GM23338 (cell line): ENCODE results near the gene KDM4C. TPM values are rescaled to one million over a fixed set of nuclear protein-coding genes. Genes with fewer than 3 reads are reported as not detected.

Experiments used
- ATAC-seq: fragments of 200-7000 bp; cut with Tn5 transposase; 3 replicates; pipeline ENCODE4 v1.9.1; 2020
- DNase-seq: peaks from one replicate; pipeline ENCODE4 v3.0.0-alpha.2; 2015; ENCODE audit warnings: low spot score
- H2AFZ ChIP-seq: fragments of 200-600 bp; sonication (generic); 2 replicates; pipeline ENCODE4 v1.8.0; 2016; ENCODE audit warnings: antibody characterized with exemption, mild to moderate bottlenecking, moderate library complexity
- H3F3A ChIP-seq: fragments of 200-600 bp; sonication (generic); replicated peaks from 2 replicates; pipeline ENCODE4 v1.8.0; 2017; ENCODE audit warnings: antibody characterized with exemption, mixed run types, low read depth
- H3K27ac ChIP-seq: fragments of 200-600 bp; sonication (generic); 2 replicates; pipeline ENCODE4 v1.6.1; 2016; ENCODE audit warnings: low read depth
- H3K27me3 ChIP-seq: fragments of 200-600 bp; sonication (generic); 2 replicates; pipeline ENCODE4 v1.8.0; 2016; ENCODE audit warnings: mild to moderate bottlenecking, mixed run types, moderate library complexity; ENCODE audit not compliant: insufficient read depth
- H3K36me3 ChIP-seq: fragments of 200-600 bp; sonication (generic); 2 replicates; pipeline ENCODE4 v1.8.0; 2016; ENCODE audit warnings: mild to moderate bottlenecking; ENCODE audit not compliant: insufficient read depth
- H3K4me1 ChIP-seq: fragments of 200-600 bp; sonication (generic); 2 replicates; pipeline ENCODE4 v1.8.0; 2016; ENCODE audit warnings: mild to moderate bottlenecking, moderate library complexity; ENCODE audit not compliant: insufficient read depth
- H3K4me2 ChIP-seq: fragments of 200-600 bp; sonication (generic); 2 replicates; pipeline ENCODE4 v1.7.1; 2017; ENCODE audit warnings: mixed run types
- H3K4me3 ChIP-seq: fragments of 200-600 bp; sonication (generic); 2 replicates; pipeline ENCODE4 v1.6.1; 2016; ENCODE audit warnings: mixed run types
- H3K79me2 ChIP-seq: fragments of 200-600 bp; sonication (generic); replicated peaks from 2 replicates; pipeline ENCODE4 v1.8.0; 2017; ENCODE audit warnings: mild to moderate bottlenecking; ENCODE audit not compliant: insufficient read depth
- H3K9me2 ChIP-seq: fragments of 200-600 bp; sonication (generic); 2 replicates; pipeline ENCODE4 v1.8.0; 2017; ENCODE audit not compliant: insufficient read depth
- H4K20me1 ChIP-seq: fragments of 200-600 bp; sonication (generic); replicated peaks from 2 replicates; pipeline ENCODE4 v1.8.0; 2017; ENCODE audit warnings: mild to moderate bottlenecking; ENCODE audit not compliant: insufficient read depth
- H3K27ac Mint-ChIP-seq: 2 replicates; pipeline ENCODE4 v1.8.0; 2020; ENCODE audit warnings: inconsistent platforms, mild to moderate bottlenecking, moderate library complexity, mixed read lengths
- H3K27me3 Mint-ChIP-seq: 3 replicates; pipeline ENCODE4 v1.8.0; 2022; ENCODE audit warnings: low read depth, mild to moderate bottlenecking, moderate library complexity, mixed read lengths, inconsistent platforms; ENCODE audit not compliant: insufficient read depth, poor library complexity
- H3K36me3 Mint-ChIP-seq: 3 replicates; pipeline ENCODE4 v1.8.0; 2021; ENCODE audit warnings: low read depth, mild to moderate bottlenecking, inconsistent platforms, moderate library complexity, mixed read lengths
- H3K4me1 Mint-ChIP-seq: 3 replicates; pipeline ENCODE4 v1.8.0; 2020; ENCODE audit warnings: mild to moderate bottlenecking, inconsistent platforms, mixed read lengths
- H3K4me3 Mint-ChIP-seq: 3 replicates; pipeline ENCODE4 v1.8.0; 2021; ENCODE audit warnings: moderate library complexity, mild to moderate bottlenecking, inconsistent platforms, mixed read lengths
- H3K9me3 Mint-ChIP-seq: 3 replicates; pipeline ENCODE4 v1.8.0; 2020; ENCODE audit warnings: moderate library complexity, mild to moderate bottlenecking, inconsistent platforms, mixed read lengths
- EZH2 ChIP-seq: fragments of 200-600 bp; sonication (generic); IDR thresholded peaks from one replicate; pipeline ENCODE4 v1.8.0; 2017; ENCODE audit warnings: antibody characterized with exemption, mild to moderate bottlenecking, low read depth; ENCODE audit not compliant: unreplicated experiment
- EZH2phosphoT487 ChIP-seq: fragments of 200-600 bp; sonication (generic); IDR thresholded peaks from one replicate; pipeline ENCODE4 v1.8.1; 2018; ENCODE audit warnings: antibody characterized with exemption; ENCODE audit not compliant: unreplicated experiment
- JUNB ChIP-seq: IDR thresholded peaks from one replicate; pipeline ENCODE4 v1.6.1; 2016; ENCODE audit warnings: antibody characterized with exemption; ENCODE audit not compliant: unreplicated experiment
- NANOG ChIP-seq: IDR thresholded peaks from 2 replicates; pipeline ENCODE4 v1.6.1; 2016; ENCODE audit warnings: antibody characterized with exemption, borderline replicate concordance
- POLR2AphosphoS5 ChIP-seq: IDR thresholded peaks from 2 replicates; pipeline ENCODE4 v1.6.1; 2016; ENCODE audit warnings: antibody characterized with exemption, low read depth
- ZNF114 ChIP-seq: fragments of 250-450 bp; sonication (Bioruptor Pico); IDR thresholded peaks from 2 replicates; pipeline ENCODE4 v1.5.0; 2020; ENCODE audit warnings: mild to moderate bottlenecking, moderate library complexity
- polyA plus RNA-seq: library from polyadenylated mRNA; unstranded; fragments of >200 nt; fragmentation: Nextera tagmentation; extraction: Ambion mirVana; gene quantifications from 2 replicates; pipeline ENCODE4 v1.2.1, GENCODE V29; 2016
- total RNA-seq: library from RNA; depleted of rRNA; stranded (reverse); fragments of >200 nt; shearing (Covaris generic); gene quantifications from 2 replicates; pipeline ENCODE4 v1.2.3, GENCODE V29; 2014
- TF ChIP-seq, protein P1 (sequence below), 2 experiments: fragments of 200-600 bp in 1 of 2; sonication (generic) in 1 of 2; conservative IDR thresholded peaks; 2 replicates each; pipeline versions ENCODE4 v1.5.1 to v1.6.1; 2016 to 2017; ENCODE audit warnings: antibody characterized with exemption in 2 of 2, low read depth in 2 of 2, mild to moderate bottlenecking in 2 of 2, moderate library complexity in 1 of 2
- TF ChIP-seq, protein P2 (sequence below): IDR thresholded peaks from one replicate; pipeline ENCODE4 v1.6.1; 2018; ENCODE audit warnings: antibody characterized with exemption; ENCODE audit not compliant: unreplicated experiment
- TF ChIP-seq, protein P3 (sequence below): fragments of 250-450 bp; sonication (Bioruptor Pico); IDR thresholded peaks from 2 replicates; pipeline ENCODE4 v1.5.0; 2020; ENCODE audit warnings: mild to moderate bottlenecking, moderate library complexity

KDM4C gene
- total and polyA plus RNA-seq, 2 experiments from 2014 or later: 12.0 to 43.8 TPM

DNA sequence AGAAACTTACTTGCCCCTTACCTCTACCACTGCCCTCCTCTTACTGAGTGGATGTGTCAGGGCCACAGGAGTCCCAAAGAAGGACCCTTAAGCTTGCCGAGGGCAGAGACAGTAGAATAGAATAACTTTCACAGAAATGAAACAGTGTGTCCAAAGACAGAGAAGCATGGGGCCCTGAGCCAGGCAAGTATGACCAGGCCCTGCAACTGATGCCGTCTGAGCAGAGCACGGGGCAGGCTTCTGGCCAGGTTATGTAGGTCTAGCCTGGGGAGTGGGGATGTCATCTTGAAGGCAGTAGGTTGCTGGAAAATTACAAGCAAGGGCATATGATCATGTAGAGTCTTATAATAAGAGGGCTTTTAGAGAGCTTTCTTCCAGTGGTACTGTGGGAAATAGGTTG, 415.4 kb downstream of the KDM4C start:
- no peak for ATAC-seq
- Histone ChIP-seq H3K4me1 (peaks cover 19% of the 10 kb centered on the region), H3F3A (peaks cover 3% of the 10 kb centered on the region; the same call in 1 of the 2 replicates), H3K4me2 (no peak overlapping the region), H3K27me3 (no peaks in the 10 kb centered on the region), H3K4me3 (no peak overlapping the region), H3K27ac (no peak overlapping the region), H3K36me3 (no peaks in the 10 kb centered on the region), H3K9me2 (no peaks in the 10 kb centered on the region), H4K20me1 (no peaks in the 10 kb centered on the region; the same call in 1 of the 2 replicates), H2AFZ (no peak overlapping the region), H3K79me2 (no peaks in the 10 kb centered on the region)
- TF ChIP-seq JUNB (no peak), POLR2AphosphoS5 (no peak), ZNF114 (no peak), NANOG (no peak), EZH2 (no peak), EZH2phosphoT487 (no peak)
- TF ChIP-seq, protein P1, sequence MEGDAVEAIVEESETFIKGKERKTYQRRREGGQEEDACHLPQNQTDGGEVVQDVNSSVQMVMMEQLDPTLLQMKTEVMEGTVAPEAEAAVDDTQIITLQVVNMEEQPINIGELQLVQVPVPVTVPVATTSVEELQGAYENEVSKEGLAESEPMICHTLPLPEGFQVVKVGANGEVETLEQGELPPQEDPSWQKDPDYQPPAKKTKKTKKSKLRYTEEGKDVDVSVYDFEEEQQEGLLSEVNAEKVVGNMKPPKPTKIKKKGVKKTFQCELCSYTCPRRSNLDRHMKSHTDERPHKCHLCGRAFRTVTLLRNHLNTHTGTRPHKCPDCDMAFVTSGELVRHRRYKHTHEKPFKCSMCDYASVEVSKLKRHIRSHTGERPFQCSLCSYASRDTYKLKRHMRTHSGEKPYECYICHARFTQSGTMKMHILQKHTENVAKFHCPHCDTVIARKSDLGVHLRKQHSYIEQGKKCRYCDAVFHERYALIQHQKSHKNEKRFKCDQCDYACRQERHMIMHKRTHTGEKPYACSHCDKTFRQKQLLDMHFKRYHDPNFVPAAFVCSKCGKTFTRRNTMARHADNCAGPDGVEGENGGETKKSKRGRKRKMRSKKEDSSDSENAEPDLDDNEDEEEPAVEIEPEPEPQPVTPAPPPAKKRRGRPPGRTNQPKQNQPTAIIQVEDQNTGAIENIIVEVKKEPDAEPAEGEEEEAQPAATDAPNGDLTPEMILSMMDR (conservative IDR thresholded peaks at IDR 0.05; ENCODE audit: low read depth in 2 of 2): no peak
- TF ChIP-seq, protein P2, sequence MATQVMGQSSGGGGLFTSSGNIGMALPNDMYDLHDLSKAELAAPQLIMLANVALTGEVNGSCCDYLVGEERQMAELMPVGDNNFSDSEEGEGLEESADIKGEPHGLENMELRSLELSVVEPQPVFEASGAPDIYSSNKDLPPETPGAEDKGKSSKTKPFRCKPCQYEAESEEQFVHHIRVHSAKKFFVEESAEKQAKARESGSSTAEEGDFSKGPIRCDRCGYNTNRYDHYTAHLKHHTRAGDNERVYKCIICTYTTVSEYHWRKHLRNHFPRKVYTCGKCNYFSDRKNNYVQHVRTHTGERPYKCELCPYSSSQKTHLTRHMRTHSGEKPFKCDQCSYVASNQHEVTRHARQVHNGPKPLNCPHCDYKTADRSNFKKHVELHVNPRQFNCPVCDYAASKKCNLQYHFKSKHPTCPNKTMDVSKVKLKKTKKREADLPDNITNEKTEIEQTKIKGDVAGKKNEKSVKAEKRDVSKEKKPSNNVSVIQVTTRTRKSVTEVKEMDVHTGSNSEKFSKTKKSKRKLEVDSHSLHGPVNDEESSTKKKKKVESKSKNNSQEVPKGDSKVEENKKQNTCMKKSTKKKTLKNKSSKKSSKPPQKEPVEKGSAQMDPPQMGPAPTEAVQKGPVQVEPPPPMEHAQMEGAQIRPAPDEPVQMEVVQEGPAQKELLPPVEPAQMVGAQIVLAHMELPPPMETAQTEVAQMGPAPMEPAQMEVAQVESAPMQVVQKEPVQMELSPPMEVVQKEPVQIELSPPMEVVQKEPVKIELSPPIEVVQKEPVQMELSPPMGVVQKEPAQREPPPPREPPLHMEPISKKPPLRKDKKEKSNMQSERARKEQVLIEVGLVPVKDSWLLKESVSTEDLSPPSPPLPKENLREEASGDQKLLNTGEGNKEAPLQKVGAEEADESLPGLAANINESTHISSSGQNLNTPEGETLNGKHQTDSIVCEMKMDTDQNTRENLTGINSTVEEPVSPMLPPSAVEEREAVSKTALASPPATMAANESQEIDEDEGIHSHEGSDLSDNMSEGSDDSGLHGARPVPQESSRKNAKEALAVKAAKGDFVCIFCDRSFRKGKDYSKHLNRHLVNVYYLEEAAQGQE: no peak
- TF ChIP-seq, protein P3, sequence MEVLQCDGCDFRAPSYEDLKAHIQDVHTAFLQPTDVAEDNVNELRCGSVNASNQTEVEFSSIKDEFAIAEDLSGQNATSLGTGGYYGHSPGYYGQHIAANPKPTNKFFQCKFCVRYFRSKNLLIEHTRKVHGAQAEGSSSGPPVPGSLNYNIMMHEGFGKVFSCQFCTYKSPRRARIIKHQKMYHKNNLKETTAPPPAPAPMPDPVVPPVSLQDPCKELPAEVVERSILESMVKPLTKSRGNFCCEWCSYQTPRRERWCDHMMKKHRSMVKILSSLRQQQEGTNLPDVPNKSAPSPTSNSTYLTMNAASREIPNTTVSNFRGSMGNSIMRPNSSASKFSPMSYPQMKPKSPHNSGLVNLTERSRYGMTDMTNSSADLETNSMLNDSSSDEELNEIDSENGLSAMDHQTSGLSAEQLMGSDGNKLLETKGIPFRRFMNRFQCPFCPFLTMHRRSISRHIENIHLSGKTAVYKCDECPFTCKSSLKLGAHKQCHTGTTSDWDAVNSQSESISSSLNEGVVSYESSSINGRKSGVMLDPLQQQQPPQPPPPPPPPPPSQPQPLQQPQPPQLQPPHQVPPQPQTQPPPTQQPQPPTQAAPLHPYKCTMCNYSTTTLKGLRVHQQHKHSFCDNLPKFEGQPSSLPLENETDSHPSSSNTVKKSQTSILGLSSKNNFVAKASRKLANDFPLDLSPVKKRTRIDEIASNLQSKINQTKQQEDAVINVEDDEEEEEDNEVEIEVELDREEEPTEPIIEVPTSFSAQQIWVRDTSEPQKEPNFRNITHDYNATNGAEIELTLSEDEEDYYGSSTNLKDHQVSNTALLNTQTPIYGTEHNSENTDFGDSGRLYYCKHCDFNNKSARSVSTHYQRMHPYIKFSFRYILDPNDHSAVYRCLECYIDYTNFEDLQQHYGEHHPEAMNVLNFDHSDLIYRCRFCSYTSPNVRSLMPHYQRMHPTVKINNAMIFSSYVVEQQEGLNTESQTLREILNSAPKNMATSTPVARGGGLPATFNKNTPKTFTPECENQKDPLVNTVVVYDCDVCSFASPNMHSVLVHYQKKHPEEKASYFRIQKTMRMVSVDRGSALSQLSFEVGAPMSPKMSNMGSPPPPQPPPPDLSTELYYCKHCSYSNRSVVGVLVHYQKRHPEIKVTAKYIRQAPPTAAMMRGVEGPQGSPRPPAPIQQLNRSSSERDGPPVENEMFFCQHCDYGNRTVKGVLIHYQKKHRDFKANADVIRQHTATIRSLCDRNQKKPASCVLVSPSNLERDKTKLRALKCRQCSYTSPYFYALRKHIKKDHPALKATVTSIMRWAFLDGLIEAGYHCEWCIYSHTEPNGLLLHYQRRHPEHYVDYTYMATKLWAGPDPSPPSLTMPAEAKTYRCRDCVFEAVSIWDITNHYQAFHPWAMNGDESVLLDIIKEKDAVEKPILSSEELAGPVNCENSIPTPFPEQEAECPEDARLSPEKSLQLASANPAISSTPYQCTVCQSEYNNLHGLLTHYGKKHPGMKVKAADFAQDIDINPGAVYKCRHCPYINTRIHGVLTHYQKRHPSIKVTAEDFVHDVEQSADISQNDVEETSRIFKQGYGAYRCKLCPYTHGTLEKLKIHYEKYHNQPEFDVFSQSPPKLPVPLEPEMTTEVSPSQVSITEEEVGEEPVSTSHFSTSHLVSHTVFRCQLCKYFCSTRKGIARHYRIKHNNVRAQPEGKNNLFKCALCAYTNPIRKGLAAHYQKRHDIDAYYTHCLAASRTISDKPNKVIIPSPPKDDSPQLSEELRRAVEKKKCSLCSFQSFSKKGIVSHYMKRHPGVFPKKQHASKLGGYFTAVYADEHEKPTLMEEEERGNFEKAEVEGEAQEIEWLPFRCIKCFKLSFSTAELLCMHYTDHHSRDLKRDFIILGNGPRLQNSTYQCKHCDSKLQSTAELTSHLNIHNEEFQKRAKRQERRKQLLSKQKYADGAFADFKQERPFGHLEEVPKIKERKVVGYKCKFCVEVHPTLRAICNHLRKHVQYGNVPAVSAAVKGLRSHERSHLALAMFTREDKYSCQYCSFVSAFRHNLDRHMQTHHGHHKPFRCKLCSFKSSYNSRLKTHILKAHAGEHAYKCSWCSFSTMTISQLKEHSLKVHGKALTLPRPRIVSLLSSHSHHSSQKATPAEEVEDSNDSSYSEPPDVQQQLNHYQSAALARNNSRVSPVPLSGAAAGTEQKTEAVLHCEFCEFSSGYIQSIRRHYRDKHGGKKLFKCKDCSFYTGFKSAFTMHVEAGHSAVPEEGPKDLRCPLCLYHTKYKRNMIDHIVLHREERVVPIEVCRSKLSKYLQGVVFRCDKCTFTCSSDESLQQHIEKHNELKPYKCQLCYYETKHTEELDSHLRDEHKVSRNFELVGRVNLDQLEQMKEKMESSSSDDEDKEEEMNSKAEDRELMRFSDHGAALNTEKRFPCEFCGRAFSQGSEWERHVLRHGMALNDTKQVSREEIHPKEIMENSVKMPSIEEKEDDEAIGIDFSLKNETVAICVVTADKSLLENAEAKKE (CRISPR knock-in tag): no peak
- DNase-seq: no peak
- Mint-ChIP-seq H3K4me3 (no peak overlapping the region), H3K4me1 (peaks cover 21% of the 10 kb centered on the region), H3K27me3 (no peaks in the 10 kb centered on the region), H3K27ac (no peak overlapping the region; the same call in 1 of the 2 replicates), H3K9me3 (no peaks in the 10 kb centered on the region), H3K36me3 (peaks cover 3% of the 10 kb centered on the region; the same call in 1 of the 3 replicates)
